Activated CD4-positive, alpha-beta T cell treated with anti-CD3 and anti-CD28 coated beads, Interleukin-2, amount 50 U/mL, for 1 hour (primary cell): ENCODE measurements around the gene SPOP.

ENCODE experiments used
- DNase-seq: peaks from one replicate; pipeline ENCODE4 v3.0.0-alpha.2; 2020

SPOP gene

DNA sequence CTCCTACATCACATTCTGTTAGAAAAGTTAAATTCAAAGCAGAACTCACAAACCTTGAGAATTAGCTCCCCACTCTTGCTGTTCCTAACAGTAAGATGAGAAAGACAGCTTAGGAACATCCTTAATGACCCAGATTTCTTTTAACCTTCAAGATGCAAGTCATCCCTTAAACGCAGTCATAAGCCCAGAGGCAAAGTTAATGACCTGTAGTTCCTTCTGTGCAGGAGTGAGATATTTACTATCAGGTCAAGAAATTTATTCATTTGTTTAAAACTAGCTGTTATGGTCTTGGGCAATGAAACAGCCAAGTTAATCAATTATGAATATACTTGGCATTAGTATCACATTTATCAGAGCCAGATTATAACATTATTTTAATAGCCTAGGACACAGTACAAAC is 65.2 kb downstream of the SPOP start:
- no peak for DNase-seq

DNA sequence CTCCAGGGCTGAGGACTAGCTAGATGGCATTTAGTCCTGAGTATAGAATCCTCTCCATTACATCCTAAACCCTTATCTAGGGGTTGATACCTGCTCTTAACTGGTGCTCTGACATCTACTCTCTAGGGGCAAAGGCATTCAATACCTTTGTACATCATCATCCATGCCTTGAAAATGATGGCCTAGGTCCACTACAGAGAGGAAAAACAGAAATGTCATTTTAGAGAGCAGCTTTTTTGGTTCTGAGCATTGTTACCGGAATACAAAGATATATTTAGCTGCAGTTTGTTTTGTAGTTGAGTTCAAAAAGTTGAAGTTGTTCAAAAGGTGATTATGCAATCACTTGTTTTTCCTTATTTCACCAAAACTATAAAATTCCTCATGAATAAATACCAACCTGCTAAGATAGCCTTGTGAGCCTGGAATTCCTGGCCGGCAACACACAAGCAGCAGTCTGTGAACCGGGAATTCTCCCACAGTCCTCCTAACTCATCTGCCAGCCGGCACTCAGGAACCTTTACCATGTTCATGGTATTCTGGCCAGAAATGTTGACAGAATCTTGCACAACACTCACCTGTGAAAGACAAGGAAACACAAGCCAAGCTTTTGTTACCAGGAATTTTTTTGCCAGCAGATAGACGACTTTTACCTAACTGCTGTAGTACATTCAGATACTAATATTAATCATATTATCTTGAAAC is 66.9 kb downstream of the SPOP start:
- DNase-seq = no peak

DNA sequence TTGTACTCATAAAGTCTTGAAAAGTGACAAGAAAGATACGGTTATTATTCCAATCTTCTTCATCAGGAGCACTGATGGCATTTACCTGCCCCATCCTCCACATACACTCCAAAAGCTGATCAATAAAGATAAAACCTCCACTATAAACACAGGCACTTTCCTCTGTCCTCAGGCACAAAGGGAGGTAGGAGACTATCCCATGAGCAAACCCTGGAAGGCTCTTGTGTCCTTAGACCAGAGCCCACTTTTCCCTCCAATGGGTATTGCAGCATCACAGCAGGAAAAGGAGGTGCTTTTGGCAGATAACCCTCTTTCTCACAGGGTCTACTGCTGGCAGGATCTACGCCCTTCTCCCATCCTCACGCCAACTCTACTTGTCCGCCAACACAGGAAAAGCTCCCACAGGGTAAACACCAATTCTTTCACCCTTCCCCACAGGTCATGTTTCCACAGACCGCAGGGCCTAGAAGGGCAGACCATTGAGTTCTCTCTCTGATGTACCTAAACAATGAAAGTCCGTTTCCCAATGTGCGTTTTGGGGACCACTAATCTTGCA is 73.5 kb downstream of the SPOP start:
- DNase-seq = no peak

- no peak for DNase-seq
These were observed 74.2 kb downstream of the SPOP start for GRCh38 chr17:49603720-49604119.

DNA sequence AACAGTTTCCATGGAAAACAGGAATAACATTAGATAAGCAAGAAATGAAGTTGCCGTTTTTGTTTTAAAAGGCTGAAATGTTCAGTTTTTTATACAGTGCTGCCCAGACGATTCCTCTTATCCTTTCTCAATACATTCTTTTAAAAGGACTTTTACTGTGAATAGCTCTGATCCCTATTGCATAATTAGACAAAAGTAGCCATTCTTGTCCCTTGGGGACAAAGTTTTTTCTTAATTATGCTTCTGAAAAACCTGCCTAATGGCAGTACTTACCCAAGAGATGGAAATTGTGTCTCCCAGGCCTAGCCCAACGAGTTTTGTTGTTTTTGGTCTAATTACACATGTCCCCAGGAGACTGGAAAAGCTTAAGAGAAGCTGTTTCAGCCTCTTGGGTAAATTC is 74.7 kb downstream of the SPOP start:
- DNase-seq = no peak

DNA sequence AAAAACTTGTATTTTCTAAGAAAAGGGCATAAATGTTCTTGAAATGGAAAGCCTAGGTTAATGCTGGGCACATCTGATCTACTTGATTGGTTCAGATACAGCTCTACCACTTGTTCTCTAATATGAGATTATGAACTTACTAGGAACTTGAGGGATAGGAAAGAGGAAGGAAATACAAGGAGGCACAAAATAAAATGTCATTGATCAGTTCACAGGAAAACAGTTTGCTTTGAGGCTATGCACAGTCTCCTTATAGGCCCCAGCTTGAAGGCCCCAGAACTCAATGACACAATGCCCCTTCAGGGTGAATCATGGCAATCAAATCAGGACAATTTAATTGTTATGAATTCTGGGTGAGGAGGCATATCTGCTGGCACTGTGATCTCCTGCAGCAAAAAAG is 75.1 kb downstream of the SPOP start:
- no peak for DNase-seq

DNA sequence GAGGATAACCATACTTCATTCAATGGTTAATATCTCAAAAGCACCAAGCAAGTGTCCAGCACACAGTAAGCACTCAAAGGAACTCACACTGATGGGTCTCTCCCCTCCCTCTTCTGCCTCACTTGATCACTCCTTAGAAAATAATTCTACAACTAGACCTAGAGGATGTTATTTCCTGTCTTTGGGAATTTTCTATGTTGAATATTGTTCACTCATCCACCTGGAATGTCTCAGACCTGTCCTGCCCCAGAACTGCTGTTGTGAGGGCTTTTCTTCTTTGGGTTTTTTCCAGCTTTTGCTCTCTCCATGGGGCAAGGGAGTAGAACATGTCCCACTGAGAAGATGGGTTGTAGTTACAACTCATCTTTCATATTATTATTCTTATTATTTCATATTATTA is 76.9 kb downstream of the SPOP start:
- DNase-seq = no peak

DNA sequence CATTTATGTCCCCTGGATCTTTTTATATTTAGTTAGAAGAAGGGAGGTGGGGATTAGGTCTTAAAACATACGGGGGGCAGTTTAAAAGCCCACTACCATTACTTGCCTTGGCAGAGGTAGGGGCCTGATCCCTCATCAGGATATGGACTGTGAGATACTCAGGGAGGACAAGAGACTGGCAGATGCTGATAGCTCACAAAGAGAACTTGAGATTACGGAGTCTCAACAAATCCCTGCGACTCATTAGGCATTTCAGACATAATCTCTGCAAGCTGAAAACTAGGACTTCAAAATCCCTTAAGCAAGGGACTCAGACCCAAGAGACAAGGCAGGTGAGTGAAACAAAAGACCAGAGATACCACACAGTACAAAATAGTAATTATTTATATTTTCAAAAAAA is 79.0 kb downstream of the SPOP start:
- no peak for DNase-seq

DNA sequence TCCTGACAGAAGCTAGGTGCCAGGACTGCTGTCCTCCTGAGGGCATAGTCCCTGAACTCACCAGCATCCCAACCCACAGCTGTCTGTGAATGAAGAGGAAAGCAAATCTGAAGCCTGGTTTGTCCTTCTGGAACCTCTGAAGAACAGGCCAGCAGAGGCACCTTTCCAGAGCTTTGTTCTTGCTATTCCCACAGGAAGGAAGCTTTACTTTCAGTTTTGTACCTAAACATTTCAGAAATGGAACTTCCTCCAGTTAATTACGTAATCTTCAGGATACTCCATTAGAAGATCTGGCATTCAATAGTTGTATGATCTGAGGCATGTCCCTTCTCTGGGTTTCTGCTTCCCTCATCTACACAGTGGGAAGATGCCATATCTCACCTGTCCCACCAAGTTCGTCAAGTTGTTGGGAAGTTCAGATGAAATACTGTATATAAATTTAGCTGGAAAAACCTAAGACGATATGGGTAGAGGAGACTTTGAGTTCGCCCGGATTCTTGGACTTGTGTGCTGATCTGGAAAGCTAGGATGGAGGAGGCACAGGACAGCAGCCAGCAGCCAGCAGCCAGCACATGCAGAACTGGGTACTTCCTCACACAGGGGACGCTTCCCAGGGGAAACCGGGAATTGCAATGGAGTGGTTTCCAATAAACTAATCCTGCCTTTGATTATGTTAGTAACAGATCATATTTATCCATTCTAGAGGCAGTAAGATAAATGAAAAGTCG is 79.8 kb downstream of the SPOP start:
- no peak for DNase-seq

DNA sequence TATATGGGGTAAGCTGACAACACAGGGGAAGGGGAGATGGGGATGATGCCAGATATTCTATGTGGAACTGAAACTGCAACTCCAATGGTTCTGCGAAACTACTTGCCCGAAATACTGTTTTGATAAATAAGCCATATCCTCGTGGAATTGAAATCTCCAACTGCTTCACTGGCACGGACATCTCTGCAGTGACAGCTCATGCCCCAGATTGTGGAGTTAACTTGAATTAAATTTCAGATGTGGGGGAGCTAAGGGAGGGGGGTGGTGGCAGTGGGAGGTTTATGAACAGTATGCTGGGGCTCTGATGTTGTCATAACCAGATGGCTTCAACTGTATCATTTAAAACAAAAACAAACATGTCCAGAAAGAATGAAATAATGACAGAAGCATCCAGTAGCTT is 80.5 kb downstream of the SPOP start:
- no peak for DNase-seq

DNA sequence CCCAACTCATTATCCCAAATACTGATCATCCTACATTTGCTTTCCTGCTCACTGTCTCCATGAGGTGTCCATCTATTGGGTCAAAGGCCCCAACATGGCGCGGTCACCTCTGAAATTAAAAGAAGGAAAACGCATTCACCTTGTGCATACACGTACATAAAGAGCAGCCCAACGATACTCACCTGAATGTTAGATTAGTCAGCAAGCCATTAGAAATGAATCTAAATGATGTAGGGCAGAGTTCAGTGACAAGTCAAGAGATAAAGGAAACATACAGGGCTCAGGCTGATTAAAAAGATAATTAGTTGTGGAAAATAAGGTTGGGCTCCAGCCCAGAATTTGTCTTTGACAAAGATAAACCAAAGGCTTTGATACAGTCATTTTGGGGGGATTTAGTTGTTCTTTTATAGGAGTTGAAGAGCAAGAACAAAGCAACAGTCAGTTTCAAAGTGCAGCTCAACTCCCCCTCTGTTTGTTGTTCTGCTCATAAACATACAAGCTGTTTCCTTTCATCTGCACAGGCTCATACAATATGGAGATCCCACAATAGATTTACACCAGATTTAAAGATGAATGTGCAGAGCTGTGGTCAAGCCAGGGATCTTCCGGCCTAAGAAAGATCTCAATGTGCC is 81.2 kb downstream of the SPOP start:
- DNase-seq = no peak

DNA sequence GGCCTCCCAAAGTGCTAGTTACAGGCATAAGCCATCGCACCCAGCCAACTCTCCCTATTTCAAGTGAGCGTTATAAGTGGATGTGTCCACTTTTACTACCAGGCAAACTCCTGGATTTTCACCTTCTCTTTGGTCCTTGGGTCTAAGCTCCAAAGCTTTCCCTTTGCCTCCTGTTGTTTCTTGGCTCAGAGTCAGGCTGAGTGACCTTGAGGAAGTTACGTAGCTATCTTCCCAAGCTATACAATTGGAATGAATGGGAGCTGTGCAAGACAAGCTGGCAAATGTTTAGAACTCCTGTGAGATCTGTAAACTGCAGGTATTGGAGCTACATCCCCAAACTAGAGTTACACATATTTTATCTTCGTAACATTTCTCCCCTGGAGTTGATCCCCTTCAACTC is 81.9 kb downstream of the SPOP start:
- no peak for DNase-seq

GRCh38 chr17:49595328-49595727 is 82.6 kb downstream of the SPOP start:
- DNase-seq = no peak

- no peak for DNase-seq
These were observed 85.6 kb downstream of the SPOP start for GRCh38 chr17:49592263-49592662.

GRCh38 chr17:49590874-49591273 is 87.0 kb downstream of the SPOP start:
- DNase-seq = no peak

DNA sequence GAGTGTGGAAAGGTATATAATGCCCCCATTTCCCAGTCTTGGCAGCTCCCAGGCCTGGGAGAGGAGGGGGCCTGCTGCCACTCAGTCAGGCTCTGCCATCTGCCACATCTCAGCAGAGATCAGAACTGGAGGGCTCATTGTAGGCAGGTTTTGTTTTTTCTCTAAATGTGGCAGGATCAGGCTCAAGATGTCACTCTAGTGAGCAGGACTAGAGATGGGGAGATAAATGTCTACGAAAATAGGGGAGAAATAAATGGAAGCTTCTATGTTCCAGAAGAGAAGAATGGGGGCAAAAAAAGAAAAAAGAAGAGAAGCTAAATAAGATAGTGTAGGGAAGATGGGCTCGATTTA is 88.3 kb downstream of the SPOP start:
- DNase-seq = no peak

DNA sequence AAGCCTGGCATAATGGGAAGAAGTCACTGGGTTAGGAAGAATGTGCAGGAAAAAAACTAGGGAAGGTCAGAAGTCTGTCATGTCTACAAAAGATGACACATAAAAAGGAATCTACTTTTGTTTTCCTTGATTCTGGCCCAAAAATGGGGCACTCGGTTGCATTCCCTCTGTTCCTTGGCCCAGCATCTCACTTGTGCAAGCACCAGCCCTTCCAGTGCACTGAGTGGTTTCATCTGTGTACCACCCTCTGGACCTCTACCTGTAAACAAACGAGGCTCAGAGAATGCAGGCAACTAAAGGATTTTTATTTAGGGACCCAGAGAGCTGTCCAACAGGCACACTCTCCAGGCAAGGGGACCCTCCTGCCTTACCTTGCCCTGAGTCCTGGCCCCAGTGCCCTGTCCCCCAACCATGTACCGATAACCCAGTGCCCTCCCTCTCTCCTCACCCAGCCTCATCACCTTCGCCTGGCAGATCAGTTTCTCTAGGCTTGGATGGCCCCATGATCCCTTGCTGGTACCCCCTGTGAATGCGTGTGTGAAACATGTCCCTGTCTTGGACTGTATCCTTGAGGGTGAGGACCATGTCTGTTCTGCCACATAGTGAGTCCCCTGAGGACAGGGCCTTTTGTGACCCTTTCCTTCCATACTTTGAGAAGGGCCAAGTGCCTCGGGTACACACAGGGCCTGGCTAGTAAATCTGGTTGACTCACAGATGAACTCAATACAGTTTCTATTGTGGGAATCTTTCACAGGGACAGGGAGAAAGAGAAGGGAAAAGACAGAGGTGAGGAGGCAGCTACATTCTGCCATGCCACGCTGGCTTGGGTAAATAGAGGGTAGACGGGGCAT is 88.9 kb downstream of the SPOP start:
- no peak for DNase-seq

GRCh38 chr17:49588312-49588711 is 89.6 kb downstream of the SPOP start:
- DNase-seq = no peak

DNA sequence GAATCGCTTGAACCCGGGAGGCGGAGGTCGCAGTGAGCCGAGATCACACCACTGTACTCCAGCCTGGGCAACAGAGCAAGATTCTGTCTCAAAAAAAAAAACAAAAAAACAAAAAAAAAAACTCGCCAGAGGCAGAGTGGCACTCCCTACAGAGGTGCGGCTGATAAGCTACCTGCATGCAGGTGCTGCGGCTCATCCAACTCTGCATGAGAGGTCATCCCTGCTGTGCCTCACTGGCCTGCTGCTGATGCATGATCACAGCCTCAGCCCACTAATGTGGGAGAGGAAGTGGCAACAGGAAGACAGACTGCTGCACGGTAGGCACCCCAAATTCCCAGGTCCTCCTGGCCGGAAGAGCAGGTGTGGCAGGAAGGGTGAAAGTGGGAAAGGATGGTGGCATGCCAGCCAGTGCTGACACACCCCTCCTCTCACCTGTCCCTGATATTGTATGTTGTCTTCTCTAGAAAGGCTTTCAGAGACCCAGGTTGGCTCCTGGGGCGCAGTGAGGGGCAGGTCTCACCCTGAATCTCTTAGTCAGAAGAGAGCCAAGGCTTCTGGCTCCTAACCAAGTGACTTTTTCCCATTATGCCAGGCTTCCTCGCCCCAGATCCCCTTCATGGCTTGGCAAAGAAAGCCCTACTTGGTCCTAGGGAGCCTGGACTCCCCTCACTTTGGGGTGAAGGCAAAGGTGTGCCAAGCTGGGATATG is 90.4 kb downstream of the SPOP start:
- DNase-seq = no peak

- DNase-seq = no peak
These were observed 92.4 kb downstream of the SPOP start for GRCh38 chr17:49585422-49586027.

DNA sequence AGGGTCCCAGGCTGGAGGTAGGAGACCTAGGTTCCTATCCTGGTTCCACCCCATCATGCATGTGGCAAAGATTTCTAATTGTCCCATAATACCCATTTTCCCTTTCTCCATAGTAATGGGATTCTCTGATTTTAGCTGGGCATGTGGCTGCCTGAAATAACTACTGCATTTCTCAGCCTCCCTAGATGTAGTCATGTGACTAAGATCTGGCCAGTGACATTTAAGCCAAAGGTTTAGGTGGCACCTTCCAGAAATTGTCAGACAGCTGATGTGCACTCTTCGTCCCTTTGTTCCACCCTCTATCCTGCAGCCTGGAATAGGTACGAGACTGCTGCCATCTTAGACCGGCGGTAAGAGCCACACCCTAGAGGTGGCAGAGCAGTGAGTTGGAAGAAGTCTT is 94.0 kb downstream of the SPOP start:
- no peak for DNase-seq

- DNase-seq = no peak
These were observed 94.7 kb downstream of the SPOP start for GRCh38 chr17:49583226-49583625.
